ENCODE data around the gene SGCD.
A peak's percentile ranks its signal among the peaks of the same experiment; 100 is the strongest.

SGCD gene

GRCh38 chr5:156405988-156406387, 79.0 kb downstream of the SGCD start:
- no peak for FAIRE-seq

- FAIRE-seq = no peak
These were observed 80.3 kb downstream of the SGCD start for GRCh38 chr5:156407251-156407650.

GRCh38 chr5:156409834-156410233, 82.9 kb downstream of the SGCD start:
- FAIRE-seq = no peak

- FAIRE-seq = peak; percentile 90
These were observed 84.2 kb downstream of the SGCD start for GRCh38 chr5:156411185-156411613.

- no peak for FAIRE-seq
These were observed 85.0 kb downstream of the SGCD start for GRCh38 chr5:156411957-156412356.

- peak; percentile 83 for FAIRE-seq
These were observed 87.4 kb downstream of the SGCD start for GRCh38 chr5:156414391-156414790.

GRCh38 chr5:156419661-156420060, 92.7 kb downstream of the SGCD start:
- FAIRE-seq = no peak

GRCh38 chr5:156420665-156421064, 93.7 kb downstream of the SGCD start:
- FAIRE-seq = no peak

GRCh38 chr5:156421798-156422197, 94.8 kb downstream of the SGCD start:
- FAIRE-seq = no peak

GRCh38 chr5:156423597-156423996, 96.6 kb downstream of the SGCD start:
- no peak for FAIRE-seq

- FAIRE-seq = no peak
These were observed 100.4 kb downstream of the SGCD start for GRCh38 chr5:156427315-156427714.

- no peak for FAIRE-seq
These were observed 105.2 kb downstream of the SGCD start for GRCh38 chr5:156431956-156432829.

GRCh38 chr5:156432830-156433105, 105.8 kb downstream of the SGCD start:
- FAIRE-seq = no peak

GRCh38 chr5:156434471-156434870, 107.5 kb downstream of the SGCD start:
- no peak for FAIRE-seq

- FAIRE-seq = no peak
These were observed 108.1 kb downstream of the SGCD start for GRCh38 chr5:156435101-156435500.

- no peak for FAIRE-seq
These were observed 111.1 kb downstream of the SGCD start for GRCh38 chr5:156438076-156438475.

- FAIRE-seq = no peak
These were observed 117.9 kb downstream of the SGCD start for GRCh38 chr5:156444753-156445291.

GRCh38 chr5:156446526-156446925, 119.6 kb downstream of the SGCD start:
- no peak for FAIRE-seq

- no peak for FAIRE-seq
These were observed 123.8 kb downstream of the SGCD start for GRCh38 chr5:156450778-156451177.

- no peak for FAIRE-seq
These were observed 124.5 kb downstream of the SGCD start for GRCh38 chr5:156451505-156451904.

- peak; percentile 90 for FAIRE-seq
These were observed 129.9 kb downstream of the SGCD start for GRCh38 chr5:156456857-156457256.

- no peak for FAIRE-seq
These were observed 132.9 kb downstream of the SGCD start for GRCh38 chr5:156459812-156460385.

- no peak for FAIRE-seq
These were observed 133.5 kb downstream of the SGCD start for GRCh38 chr5:156460471-156460870.

- no peak for FAIRE-seq
These were observed 139.9 kb downstream of the SGCD start for GRCh38 chr5:156466871-156467270.
